DMS153 treated with DMSO at 0.1 percent for 48 hours (cell line): ENCODE measurements around the gene PCDH12.

Source experiments
- DNase-seq: peaks from one replicate; lab custom pipeline; 2025; ENCODE audit not compliant: unreplicated experiment; lab: John Stamatoyannopoulos, UW

Gene PCDH12

GRCh38 chr5:141910271-141910673, 47.7 kb downstream of the PCDH12 start:
- DNase-seq: no peak

- DNase-seq: no peak
Observed at GRCh38 chr5:141909212-141909611, 48.8 kb downstream of the PCDH12 start.

- no peak for DNase-seq
Observed at GRCh38 chr5:141908796-141909195, 49.2 kb downstream of the PCDH12 start.

- DNase-seq: no peak
Observed at GRCh38 chr5:141906972-141907371, 51.0 kb downstream of the PCDH12 start.

GRCh38 chr5:141906517-141906916, 51.5 kb downstream of the PCDH12 start:
- DNase-seq: no peak

- DNase-seq: no peak
Observed at GRCh38 chr5:141904551-141904950, 53.5 kb downstream of the PCDH12 start.

- DNase-seq: no peak
Observed at GRCh38 chr5:141903261-141903660, 54.7 kb downstream of the PCDH12 start.

- no peak for DNase-seq
Observed at GRCh38 chr5:141902015-141902814, 55.8 kb downstream of the PCDH12 start.

GRCh38 chr5:141898448-141899049, 59.5 kb downstream of the PCDH12 start:
- DNase-seq: no peak

- no peak for DNase-seq
Observed at GRCh38 chr5:141897425-141897824, 60.6 kb downstream of the PCDH12 start.
